ENCODE measurements around the gene FKBP1B.
"Not testable (repeated sequence)": the region's sequence is repeated elsewhere in the genome, so short reads cannot be mapped to it uniquely, and the experiment has no call there.

FKBP1B gene

GRCh38 chr2:24049485-24050021, at the start of gene FKBP1B:
FKBP1B (plus strand) TSS chr2:24049741; CDS start chr2:24049850, 109 bp downstream.
- peak; percentile 9 for DNase-seq

- DNase-seq = no peak
These were observed 41.8 kb upstream of the FKBP1B start for GRCh38 chr2:24007693-24008092.

GRCh38 chr2:24008672-24009366, 40.7 kb upstream of the FKBP1B start:
- no peak for DNase-seq

GRCh38 chr2:24009367-24009679, 40.2 kb upstream of the FKBP1B start:
- DNase-seq = no peak

GRCh38 chr2:24009680-24010476, 39.7 kb upstream of the FKBP1B start, which contains the start of gene MFSD2B:
MFSD2B (plus strand) TSS chr2:24010085; CDS start chr2:24010097, 12 bp downstream.
- DNase-seq = no peak

- DNase-seq = no peak
These were observed 38.9 kb upstream of the FKBP1B start for GRCh38 chr2:24010477-24011249.

GRCh38 chr2:24011250-24012104, 38.1 kb upstream of the FKBP1B start:
- no peak for DNase-seq

- no peak for DNase-seq
These were observed 36.9 kb upstream of the FKBP1B start for GRCh38 chr2:24012521-24013188.

- DNase-seq = not testable (repeated sequence)
These were observed 34.6 kb upstream of the FKBP1B start for GRCh38 chr2:24014902-24015301.

- no peak for DNase-seq
These were observed 33.8 kb upstream of the FKBP1B start for GRCh38 chr2:24015562-24016375.

GRCh38 chr2:24016376-24016761, 33.2 kb upstream of the FKBP1B start:
- DNase-seq = no peak

- no peak for DNase-seq
These were observed 32.5 kb upstream of the FKBP1B start for GRCh38 chr2:24016853-24017703.

- no peak for DNase-seq
These were observed 31.8 kb upstream of the FKBP1B start for GRCh38 chr2:24017711-24018110.

GRCh38 chr2:24018241-24018640, 31.3 kb upstream of the FKBP1B start:
- DNase-seq = no peak

- DNase-seq = no peak
These were observed 29.8 kb upstream of the FKBP1B start for GRCh38 chr2:24019729-24020128.

GRCh38 chr2:24020244-24020643, 29.3 kb upstream of the FKBP1B start:
- no peak for DNase-seq

GRCh38 chr2:24021122-24021998, 28.2 kb upstream of the FKBP1B start:
- DNase-seq = no peak

GRCh38 chr2:24022324-24022974, 27.1 kb upstream of the FKBP1B start:
- DNase-seq = no peak

All from NCI-H1092 treated with DMSO at 0.1 percent for 48 hours (cell line).